ENCODE data around the gene CYP3A4. TPM values are rescaled to one million over a fixed set of nuclear protein-coding genes. Genes with fewer than 3 reads are reported as not detected.
"Not testable (repeated sequence)": the region's sequence is repeated elsewhere in the genome, so short reads cannot be mapped to it uniquely, and the experiment has no call there.

The CYP3A4 gene
- total RNA-seq, 4 donors from 2014 or later = 0.22 to 1.5 TPM; not detected in 2

DNA sequence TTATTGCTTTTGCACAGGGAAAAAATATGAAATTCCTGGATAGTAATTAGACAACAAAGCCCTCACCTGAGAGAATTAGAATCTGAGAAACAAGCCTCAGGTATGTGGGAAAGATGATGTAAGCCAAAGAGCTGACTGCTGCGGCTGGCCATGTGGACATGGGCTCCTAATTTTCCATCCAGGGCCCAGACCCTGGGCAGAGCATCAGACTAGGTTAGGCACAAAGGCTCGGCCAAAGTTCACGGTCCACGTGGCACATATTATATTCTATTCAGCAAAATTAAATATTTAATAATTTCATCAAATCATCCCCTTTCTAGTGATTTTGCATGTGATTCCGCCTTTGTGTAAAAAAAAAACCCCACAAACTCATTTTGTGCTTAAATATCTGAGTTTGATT, 5.1 kb downstream of the CYP3A4 start:
- no peak overlapping the region for H3K4me3 ChIP-seq
- H3K27ac ChIP-seq = no peak overlapping the region
- peaks cover 0 to 7% (median 0%) of the 10 kb centered on the region in 4 donors for H3K9me3 ChIP-seq
- H3K27me3 ChIP-seq = no peaks in the 10 kb centered on the region
- H3K36me3 ChIP-seq = no peaks in the 10 kb centered on the region
- H3K4me1 ChIP-seq = no peaks in the 10 kb centered on the region
- WGBS, 2 donors = 85 to 89% methylated on average over 5 of the region's 5 CpGs
- TF ChIP-seq EP300 (IDR thresholded peaks at IDR 0.05) (no peak), POLR2A (IDR thresholded peaks at IDR 0.05) (no peak), CTCF (IDR thresholded peaks at IDR 0.05) (no peak)
- no peak for DNase-seq (ENCODE audit: low spot score in 2 of 2)

- not testable (repeated sequence) for DNase-seq (ENCODE audit: low spot score in 2 of 2); H3K36me3 ChIP-seq; H3K27ac ChIP-seq; H3K4me3 ChIP-seq; H3K4me1 ChIP-seq; H3K27me3 ChIP-seq
- H3K9me3 ChIP-seq = peaks cover 0 to 11% (median 0%) of the 10 kb centered on the region in 4 donors
- 76 to 83% methylated on average over 1 of the region's 1 CpG for WGBS, 2 donors
Measured at GRCh38 chr7:99773395-99773794, 10.6 kb downstream of the CYP3A4 start.

- H3K36me3 ChIP-seq = no peaks in the 10 kb centered on the region
- H3K27me3 ChIP-seq = no peaks in the 10 kb centered on the region
- TF ChIP-seq POLR2A (IDR thresholded peaks at IDR 0.05) (no peak), CTCF (IDR thresholded peaks at IDR 0.05) (no peak), EP300 (IDR thresholded peaks at IDR 0.05) (no peak)
- no peaks in the 10 kb centered on the region for H3K4me1 ChIP-seq
- no peak overlapping the region for H3K27ac ChIP-seq
- H3K4me3 ChIP-seq = no peak overlapping the region
- DNase-seq (ENCODE audit: low spot score in 2 of 2) = no peak
- peaks cover 0 to 11% (median 0%) of the 10 kb centered on the region in 4 donors for H3K9me3 ChIP-seq
- WGBS, 2 donors = 88 to 94% methylated on average over 1 of the region's 1 CpG
Measured at GRCh38 chr7:99772565-99772964, 11.4 kb downstream of the CYP3A4 start.

DNA sequence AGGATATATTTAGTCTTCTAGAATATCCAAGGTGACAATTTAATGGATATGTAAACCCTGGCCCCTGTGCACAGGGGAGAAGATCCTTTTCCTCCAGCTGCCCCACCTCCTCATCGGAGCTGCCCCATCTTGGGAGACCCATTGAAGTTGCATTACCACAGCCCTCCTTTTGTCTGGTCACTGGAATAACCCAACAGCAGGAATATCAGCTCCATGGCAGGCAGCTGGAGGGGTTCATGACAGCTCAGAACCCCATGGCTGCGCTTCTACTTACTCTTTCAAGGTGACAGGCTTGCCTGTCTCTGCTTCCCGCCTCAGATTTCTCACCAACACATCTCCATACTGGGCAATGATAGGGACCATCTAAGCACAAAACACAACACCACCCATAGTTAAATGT, 14.5 kb downstream of the CYP3A4 start:
- not testable (repeated sequence) for H3K9me3 ChIP-seq, H3K4me1 ChIP-seq
- WGBS, 2 donors = 83 to 89% methylated on average over 3 of the region's 3 CpGs

DNA sequence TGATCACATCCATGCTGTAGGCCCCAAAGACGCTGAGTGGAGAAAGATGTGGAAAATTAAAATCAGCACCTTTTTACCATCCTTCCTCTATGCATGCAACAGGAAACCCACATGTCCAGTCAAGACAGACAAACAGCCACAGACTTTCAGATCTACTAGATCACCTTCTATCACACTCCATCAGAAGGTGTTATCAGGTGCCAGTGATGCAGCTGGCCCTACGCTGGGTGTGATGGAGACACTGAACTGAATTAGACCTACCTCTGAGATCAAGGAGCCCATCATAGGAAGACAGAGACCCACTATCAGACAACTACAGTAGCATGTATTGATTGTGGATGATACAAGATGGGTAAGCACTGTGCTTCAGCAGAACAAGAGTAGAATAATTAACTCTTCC, 15.5 kb downstream of the CYP3A4 start:
- Histone ChIP-seq H3K27ac (no peak overlapping the region), H3K27me3 (no peaks in the 10 kb centered on the region), H3K4me1 (no peaks in the 10 kb centered on the region), H3K9me3 (peaks cover 0 to 4% (median 0%) of the 10 kb centered on the region in 4 donors), H3K36me3 (no peaks in the 10 kb centered on the region), H3K4me3 (no peak overlapping the region)
- TF ChIP-seq EP300 (IDR thresholded peaks at IDR 0.05) (no peak), CTCF (IDR thresholded peaks at IDR 0.05) (no peak), POLR2A (IDR thresholded peaks at IDR 0.05) (no peak)
- no peak for DNase-seq (ENCODE audit: low spot score in 2 of 2)
- WGBS, 2 donors = 53 to 98% methylated on average over 2 of the region's 2 CpGs

More for the DNA sequence above, 14.5 kb downstream of the CYP3A4 start:
- H3K27ac ChIP-seq; DNase-seq (ENCODE audit: low spot score in 2 of 2); H3K36me3 ChIP-seq; H3K4me3 ChIP-seq; H3K27me3 ChIP-seq: not testable (repeated sequence)

DNA sequence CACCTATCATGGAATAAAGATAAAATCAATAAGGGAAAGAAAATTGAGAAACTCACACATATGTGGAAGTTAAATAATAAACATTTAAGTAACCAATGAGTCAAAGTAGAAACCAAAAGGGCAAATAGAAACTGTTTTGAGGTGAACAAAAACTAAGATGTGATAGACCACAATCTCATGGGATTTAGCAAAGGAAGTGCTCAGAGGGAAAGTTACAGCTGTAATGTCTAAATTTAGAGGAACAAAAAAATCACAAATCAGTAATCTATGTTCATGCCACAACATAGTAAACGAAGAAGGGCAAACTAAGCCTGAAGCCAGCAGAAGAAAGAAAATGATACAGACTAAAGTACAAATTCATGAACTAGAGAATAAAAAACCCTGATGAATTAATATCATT, 16.3 kb downstream of the CYP3A4 start:
- no peaks in the 10 kb centered on the region for H3K4me1 ChIP-seq
- no peaks in the 10 kb centered on the region for H3K27me3 ChIP-seq
- no peak overlapping the region for H3K4me3 ChIP-seq
- peaks cover 0 to 4% (median 0%) of the 10 kb centered on the region in 4 donors for H3K9me3 ChIP-seq
- no peaks in the 10 kb centered on the region for H3K36me3 ChIP-seq
- TF ChIP-seq EP300 (IDR thresholded peaks at IDR 0.05) (no peak), POLR2A (IDR thresholded peaks at IDR 0.05) (no peak), CTCF (IDR thresholded peaks at IDR 0.05) (no peak)
- H3K27ac ChIP-seq = no peak overlapping the region
- no peak for DNase-seq (ENCODE audit: low spot score in 2 of 2)
- 45 to 56% methylated on average over 1 of the region's 1 CpG for WGBS, 2 donors

Measured in tibial nerve (tissue), 4 donors.